BLaER1 (cell line): ENCODE data around the gene DGCR6.
"Not testable (repeated sequence)": the region's sequence is repeated elsewhere in the genome, so short reads cannot be mapped to it uniquely, and the experiment has no call there.

ENCODE experiments used
- H3K27ac ChIP-seq: shearing (Covaris generic); formaldehyde crosslinking; 2 replicates; pipeline ENCODE4 v1.8.1; 2022
- H3K27me3 ChIP-seq: shearing (Covaris generic); formaldehyde crosslinking; 2 replicates; pipeline ENCODE4 v1.8.1; 2022
- H3K36me3 ChIP-seq: shearing (Covaris generic); formaldehyde crosslinking; 2 replicates; pipeline ENCODE4 v1.8.1; 2022
- H3K4me1 ChIP-seq: shearing (Covaris generic); formaldehyde crosslinking; 2 replicates; pipeline ENCODE4 v1.8.1; 2022
- H3K4me2 ChIP-seq: shearing (Covaris generic); formaldehyde crosslinking; 2 replicates; pipeline ENCODE4 v1.8.1; 2022
- H3K4me3 ChIP-seq: shearing (Covaris generic); formaldehyde crosslinking; 2 replicates; pipeline ENCODE4 v1.8.1; 2022
- H3K9ac ChIP-seq: shearing (Covaris generic); formaldehyde crosslinking; 2 replicates; pipeline ENCODE4 v1.8.1; 2022
- H3K9me3 ChIP-seq: shearing (Covaris generic); formaldehyde crosslinking; 2 replicates; pipeline ENCODE4 v1.8.1; 2022
- H4K20me1 ChIP-seq: shearing (Covaris generic); formaldehyde crosslinking; 2 replicates; pipeline ENCODE4 v1.8.1; 2022
- Cebpa-rat ChIP-seq: shearing (Covaris generic); IDR thresholded peaks from 2 replicates; pipeline ENCODE4 v1.8.1; 2022

Gene DGCR6

GRCh38 chr22:18905540-18906409 lies at the start of gene DGCR6:
Gene DGCR6, plus strand, starts transcription at chr22:18906320. Its CDS starts 55 bp downstream, at chr22:18906375.
- no peaks in the 10 kb centered on the region for H3K4me1 ChIP-seq
- no peaks in the 10 kb centered on the region for H3K9me3 ChIP-seq
- H3K27ac ChIP-seq, result no peak within 1 kb of the TSS
- no peaks in the 10 kb centered on the region for H3K36me3 ChIP-seq
- H3K4me3 ChIP-seq, result no peak within 1 kb of the TSS
- no peaks in the 10 kb centered on the region for H3K27me3 ChIP-seq
- no peak within 1 kb of the TSS for H3K9ac ChIP-seq
- no peak within 1 kb of the TSS for H3K4me2 ChIP-seq
- no peaks in the 10 kb centered on the region for H4K20me1 ChIP-seq
- TF ChIP-seq Cebpa-rat, result no peak

- not testable (repeated sequence) for H3K9ac ChIP-seq, H3K4me3 ChIP-seq, H3K36me3 ChIP-seq, H3K4me2 ChIP-seq, H3K27ac ChIP-seq, H3K4me1 ChIP-seq, H3K9me3 ChIP-seq, H4K20me1 ChIP-seq, H3K27me3 ChIP-seq
Measured at GRCh38 chr22:18859314-18859713, 46.8 kb upstream of the DGCR6 start.

GRCh38 chr22:18881260-18881659 lies 24.9 kb upstream of the DGCR6 start:
- not testable (repeated sequence) for H3K9me3 ChIP-seq, H3K4me3 ChIP-seq, H3K27me3 ChIP-seq, H4K20me1 ChIP-seq, H3K27ac ChIP-seq, H3K4me2 ChIP-seq, H3K9ac ChIP-seq, H3K36me3 ChIP-seq, H3K4me1 ChIP-seq

GRCh38 chr22:18884465-18884864 lies 21.7 kb upstream of the DGCR6 start:
- H3K27me3 ChIP-seq, H3K9ac ChIP-seq, H3K27ac ChIP-seq, H3K36me3 ChIP-seq, H3K4me3 ChIP-seq, H3K4me2 ChIP-seq, H4K20me1 ChIP-seq, H3K9me3 ChIP-seq, H3K4me1 ChIP-seq: not testable (repeated sequence)

GRCh38 chr22:18888115-18888514 lies 18.0 kb upstream of the DGCR6 start:
- no peak overlapping the region for H3K4me3 ChIP-seq
- H3K9ac ChIP-seq, result no peak overlapping the region
- H3K4me1 ChIP-seq, result no peaks in the 10 kb centered on the region
- TF ChIP-seq Cebpa-rat, result no peak
- no peaks in the 10 kb centered on the region for H3K27me3 ChIP-seq
- no peaks in the 10 kb centered on the region for H3K36me3 ChIP-seq
- no peaks in the 10 kb centered on the region for H4K20me1 ChIP-seq
- H3K27ac ChIP-seq, result no peak overlapping the region
- no peaks in the 10 kb centered on the region for H3K9me3 ChIP-seq
- no peak overlapping the region for H3K4me2 ChIP-seq

- H3K9me3 ChIP-seq, H3K4me2 ChIP-seq, H3K27me3 ChIP-seq, H4K20me1 ChIP-seq, H3K9ac ChIP-seq, H3K4me3 ChIP-seq, H3K4me1 ChIP-seq, H3K36me3 ChIP-seq, H3K27ac ChIP-seq: not testable (repeated sequence)
Measured at GRCh38 chr22:18890510-18891192, 15.5 kb upstream of the DGCR6 start.

GRCh38 chr22:18893775-18894174 lies 12.3 kb upstream of the DGCR6 start:
- H4K20me1 ChIP-seq, H3K9ac ChIP-seq, H3K4me2 ChIP-seq, H3K36me3 ChIP-seq, H3K9me3 ChIP-seq, H3K4me3 ChIP-seq, H3K27me3 ChIP-seq, H3K4me1 ChIP-seq, H3K27ac ChIP-seq: not testable (repeated sequence)

- H3K27ac ChIP-seq, H3K4me3 ChIP-seq, H3K36me3 ChIP-seq, H3K9me3 ChIP-seq, H3K27me3 ChIP-seq, H4K20me1 ChIP-seq, H3K9ac ChIP-seq, H3K4me1 ChIP-seq, H3K4me2 ChIP-seq: not testable (repeated sequence)
Measured at GRCh38 chr22:18896037-18896657, 10.0 kb upstream of the DGCR6 start.

GRCh38 chr22:18906410-18906745 lies 258 bp downstream of the DGCR6 start:
- not testable (repeated sequence) for H3K9me3 ChIP-seq, H3K36me3 ChIP-seq, H3K4me3 ChIP-seq, H3K4me1 ChIP-seq, H3K4me2 ChIP-seq, H3K27ac ChIP-seq, H4K20me1 ChIP-seq, H3K9ac ChIP-seq, H3K27me3 ChIP-seq

- Histone ChIP-seq H4K20me1 (no peaks in the 10 kb centered on the region), H3K27ac (no peak overlapping the region), H3K4me2 (no peak overlapping the region), H3K9me3 (no peaks in the 10 kb centered on the region), H3K4me1 (no peaks in the 10 kb centered on the region), H3K27me3 (no peaks in the 10 kb centered on the region), H3K4me3 (no peak overlapping the region), H3K9ac (no peak overlapping the region), H3K36me3 (no peaks in the 10 kb centered on the region)
- no peak for TF ChIP-seq Cebpa-rat
Measured at GRCh38 chr22:18906896-18907295, 776 bp downstream of the DGCR6 start.
